GM20000 (cell line): Measurements from ENCODE around the gene CBARP.

Experiments used
- DNase-seq: peaks from one replicate; pipeline ENCODE4 v3.0.0; 2012; ENCODE audit warnings: low spot score
- TF ChIP-seq, protein P1 (sequence below): IDR thresholded peaks from 2 replicates; pipeline ENCODE4 v1.5.1; 2012; ENCODE audit warnings: mild to moderate bottlenecking, control low read depth; ENCODE audit errors: extremely low read depth, missing control alignments

The CBARP gene

DNA sequence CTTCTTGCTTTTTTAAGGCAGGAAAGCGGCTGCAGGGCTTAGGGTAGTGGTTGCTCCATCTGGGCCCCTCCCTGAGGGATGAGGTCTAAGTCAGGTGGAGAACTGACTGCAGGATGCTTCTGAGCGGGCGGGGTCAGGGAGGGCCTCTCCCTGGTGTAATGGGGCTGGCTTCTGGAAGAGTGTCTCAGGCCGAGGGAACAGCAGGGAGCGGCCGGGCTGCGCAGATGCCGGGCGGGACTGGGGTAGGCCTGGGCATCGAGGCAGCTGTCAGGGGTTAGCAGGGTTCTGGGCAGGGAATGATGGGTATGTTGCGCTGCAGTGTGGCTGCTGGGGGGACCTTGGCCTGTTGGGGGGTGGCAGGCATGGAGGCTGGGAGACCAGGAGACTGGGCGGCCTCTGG is 40.3 kb upstream of the CBARP start:
- DNase-seq = no peak
- TF ChIP-seq, protein P1, sequence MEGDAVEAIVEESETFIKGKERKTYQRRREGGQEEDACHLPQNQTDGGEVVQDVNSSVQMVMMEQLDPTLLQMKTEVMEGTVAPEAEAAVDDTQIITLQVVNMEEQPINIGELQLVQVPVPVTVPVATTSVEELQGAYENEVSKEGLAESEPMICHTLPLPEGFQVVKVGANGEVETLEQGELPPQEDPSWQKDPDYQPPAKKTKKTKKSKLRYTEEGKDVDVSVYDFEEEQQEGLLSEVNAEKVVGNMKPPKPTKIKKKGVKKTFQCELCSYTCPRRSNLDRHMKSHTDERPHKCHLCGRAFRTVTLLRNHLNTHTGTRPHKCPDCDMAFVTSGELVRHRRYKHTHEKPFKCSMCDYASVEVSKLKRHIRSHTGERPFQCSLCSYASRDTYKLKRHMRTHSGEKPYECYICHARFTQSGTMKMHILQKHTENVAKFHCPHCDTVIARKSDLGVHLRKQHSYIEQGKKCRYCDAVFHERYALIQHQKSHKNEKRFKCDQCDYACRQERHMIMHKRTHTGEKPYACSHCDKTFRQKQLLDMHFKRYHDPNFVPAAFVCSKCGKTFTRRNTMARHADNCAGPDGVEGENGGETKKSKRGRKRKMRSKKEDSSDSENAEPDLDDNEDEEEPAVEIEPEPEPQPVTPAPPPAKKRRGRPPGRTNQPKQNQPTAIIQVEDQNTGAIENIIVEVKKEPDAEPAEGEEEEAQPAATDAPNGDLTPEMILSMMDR = no peak

DNA sequence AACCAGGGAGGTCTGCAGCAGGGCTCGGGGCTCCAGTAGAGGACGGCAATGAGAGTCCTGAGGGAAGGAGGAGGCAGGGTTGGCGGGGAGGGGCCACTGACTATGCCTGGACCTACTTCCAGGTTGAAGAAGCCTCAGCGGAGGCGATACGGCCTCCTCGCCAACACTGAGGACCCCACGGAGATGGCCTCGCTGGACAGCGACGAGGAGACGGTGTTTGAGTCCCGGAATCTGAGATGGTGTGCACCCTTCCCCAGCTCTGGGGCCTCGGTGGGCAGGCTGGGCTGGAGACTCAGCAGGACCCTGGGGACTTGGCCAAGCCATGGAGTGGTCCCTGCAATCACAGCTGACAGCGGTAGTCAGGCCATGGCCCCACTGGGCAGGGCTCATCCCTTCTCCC is 39.3 kb upstream of the CBARP start:
- no peak for DNase-seq
- TF ChIP-seq, protein P1 = no peak

DNA sequence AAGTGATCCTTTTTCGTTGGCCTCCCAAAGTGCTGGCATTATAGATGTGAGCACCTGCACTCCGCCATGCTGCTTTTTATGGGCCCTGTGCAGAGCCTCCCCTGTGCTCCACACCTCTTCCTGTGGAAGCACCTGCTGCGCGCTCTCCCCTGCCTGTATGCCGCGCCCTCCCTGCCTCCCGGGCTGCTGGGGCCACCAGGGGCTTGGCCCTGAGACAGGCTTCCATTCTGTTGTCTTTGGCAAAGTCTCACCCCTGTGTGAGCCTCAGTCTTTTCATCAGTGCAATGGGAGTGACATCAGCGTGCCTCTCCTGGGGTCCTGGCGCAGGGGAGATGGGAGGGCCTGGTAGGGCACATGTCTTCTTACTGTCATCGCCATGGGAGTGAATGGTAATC is 38.8 kb upstream of the CBARP start:
- TF ChIP-seq, protein P1 = no peak
- DNase-seq = no peak

DNA sequence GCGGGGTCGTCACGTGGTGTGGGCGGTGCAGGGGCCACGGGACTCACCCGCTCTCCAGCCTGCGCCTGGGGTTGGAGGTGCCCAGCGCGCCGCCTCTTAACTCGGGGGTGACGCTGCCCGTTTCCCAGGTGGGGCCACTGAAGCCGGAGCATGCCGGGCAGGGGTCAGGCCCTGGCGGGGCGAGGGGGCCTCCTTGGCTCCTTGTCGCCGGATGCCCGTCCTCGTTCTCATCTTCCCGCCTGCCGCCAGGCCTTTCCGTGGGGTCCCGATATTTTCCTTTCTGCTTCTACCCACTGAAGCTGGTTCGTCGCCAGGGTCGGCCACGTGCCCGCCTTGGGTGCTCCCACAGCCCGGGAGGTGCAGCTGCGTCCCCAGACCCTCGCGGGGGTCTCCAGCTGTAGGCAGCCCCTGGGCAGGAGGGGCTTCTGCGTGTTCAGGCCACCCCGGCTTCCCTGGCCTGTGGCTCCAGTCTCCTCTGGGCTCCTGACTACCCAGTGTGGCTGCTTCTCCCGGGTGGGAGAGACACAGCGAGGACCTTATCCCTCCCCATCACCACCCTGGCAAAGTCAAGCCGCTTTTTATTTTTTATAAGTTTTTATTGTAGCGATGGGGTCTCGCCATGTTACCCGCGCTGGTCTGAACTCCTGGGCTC is 38.3 kb upstream of the CBARP start:
- no peak for DNase-seq
- TF ChIP-seq, protein P1 = no peak

DNA sequence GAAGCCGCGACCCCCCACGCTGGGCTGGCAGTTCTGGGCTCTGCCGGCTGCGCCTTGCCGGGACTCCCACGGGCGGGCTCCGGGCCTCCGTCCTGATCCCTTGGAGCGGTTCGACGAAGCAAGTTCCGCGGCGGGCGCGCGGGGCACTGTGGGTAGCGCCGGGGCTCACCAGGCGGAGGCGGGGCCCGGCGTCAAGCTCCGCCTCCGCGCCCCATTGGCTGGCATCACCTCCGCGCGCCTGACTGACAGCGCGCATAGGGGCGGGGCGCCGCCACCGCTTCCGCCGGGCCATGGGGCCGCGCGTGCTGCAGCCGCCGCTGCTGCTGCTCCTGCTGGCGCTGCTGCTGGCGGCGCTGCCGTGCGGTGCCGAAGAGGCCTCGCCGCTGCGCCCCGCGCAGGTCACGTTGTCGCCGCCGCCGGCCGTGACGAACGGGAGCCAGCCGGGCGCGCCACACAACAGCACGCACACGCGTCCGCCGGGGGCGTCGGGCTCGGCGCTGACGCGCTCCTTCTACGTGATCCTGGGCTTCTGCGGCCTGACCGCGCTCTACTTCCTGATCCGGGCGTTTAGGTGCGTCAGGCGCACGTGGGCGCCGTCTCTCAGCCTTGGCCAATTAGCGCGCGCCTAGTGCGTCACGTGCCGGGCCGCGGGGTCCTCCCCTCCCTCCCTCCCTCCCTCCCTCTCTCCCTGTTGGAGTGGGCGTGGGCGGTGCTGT is 37.6 kb upstream of the CBARP start, which contains the start of gene FAM174C:
Gene FAM174C, plus strand, starts transcription at position 271 of the 716 bp plus-strand sequence. Its CDS starts 20 bp downstream, at position 291.
- peak; percentile 98 for DNase-seq
- TF ChIP-seq, protein P1 = no peak

DNA sequence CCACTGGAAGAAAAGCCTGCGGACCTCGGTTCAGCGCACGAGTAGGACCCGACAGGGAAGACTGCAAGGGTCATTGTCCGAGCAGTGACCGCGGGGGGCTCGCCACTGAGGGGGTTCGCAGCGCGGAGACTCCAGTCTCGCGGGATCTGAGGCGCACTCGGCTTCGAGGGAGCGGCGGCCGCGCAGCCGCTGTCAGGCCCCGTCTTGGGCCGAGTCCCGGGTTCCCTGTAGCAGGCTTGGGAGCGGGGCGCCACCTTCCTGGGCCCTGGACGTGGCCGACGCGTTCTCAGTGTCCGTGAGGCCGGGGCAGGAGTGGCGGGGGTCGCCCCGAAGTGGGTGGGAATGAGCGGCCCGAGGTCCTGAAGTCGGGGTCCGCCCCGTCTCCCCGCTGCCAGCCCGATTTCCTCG is 37.1 kb upstream of the CBARP start:
- no peak for DNase-seq
- TF ChIP-seq, protein P1 = no peak

DNA sequence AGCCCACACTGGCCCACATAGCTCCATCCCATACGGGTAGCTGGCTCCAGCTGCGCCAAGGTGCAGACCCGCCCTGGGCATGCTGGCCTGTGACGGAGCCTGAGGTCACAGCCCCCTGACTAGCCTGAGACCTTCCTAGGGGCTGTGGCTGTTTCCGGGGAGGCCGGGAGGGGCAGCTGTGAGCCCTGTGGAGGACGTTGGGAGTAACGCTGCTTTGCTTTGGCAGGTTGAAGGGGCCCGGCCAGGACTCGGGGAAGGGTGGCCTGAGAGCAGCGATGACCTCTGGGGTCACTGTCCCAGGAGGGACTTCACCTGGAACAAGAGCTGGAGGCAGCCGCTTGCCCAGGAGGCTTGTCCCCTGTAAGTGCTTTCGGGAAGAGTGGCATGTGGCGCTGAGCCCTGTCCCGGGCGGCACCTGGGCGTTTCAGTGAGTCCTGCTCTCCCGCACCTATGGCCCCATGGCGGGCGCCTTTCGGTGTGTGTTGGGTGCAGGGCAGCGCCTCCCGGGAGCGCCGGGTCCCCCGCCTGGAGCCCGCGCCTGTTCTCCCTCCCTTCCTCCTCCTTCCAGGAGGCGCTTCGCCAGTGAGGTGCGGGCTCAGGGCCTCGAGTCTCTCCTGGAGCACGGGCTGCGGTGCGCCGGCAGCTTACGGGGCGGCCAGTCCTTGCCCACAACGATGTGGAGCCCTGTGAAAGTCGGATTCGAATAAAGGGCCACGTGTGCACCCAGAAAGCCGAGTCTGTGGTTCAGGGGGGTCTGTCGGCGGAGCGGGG is 36.5 kb upstream of the CBARP start:
- DNase-seq = no peak
- TF ChIP-seq, protein P1 = no peak
